CD14-positive monocyte (primary cell): ENCODE measurements around the gene CARD8. TPM values are rescaled to one million over a fixed set of nuclear protein-coding genes. Genes with fewer than 3 reads are reported as not detected.
"Not testable (repeated sequence)": the region's sequence is repeated elsewhere in the genome, so short reads cannot be mapped to it uniquely, and the experiment has no call there.

Experiments used
- DNase-seq, 3 donors: peaks; one replicate each; pipeline ENCODE4 v3.0.0-alpha.2; 2011 to 2022
- H2AFZ ChIP-seq: 2 replicates; pipeline ENCODE4 v1.6.0; 2012; ENCODE audit warnings: mild to moderate bottlenecking, low read depth, low read length, inconsistent platforms; ENCODE audit not compliant: insufficient read depth, poor library complexity, severe bottlenecking
- H3K27ac ChIP-seq, 2 donors: 1 replicate in 1 of 2; 2 replicates in 1 of 2; pipeline ENCODE4 v1.5.1; 2012 to 2013; ENCODE audit warnings: low read length in 2 of 2, control low read depth in 1 of 2, inconsistent platforms in 1 of 2, low read depth in 1 of 2, mild to moderate bottlenecking in 1 of 2
- H3K27me3 ChIP-seq, 2 donors: one replicate each; pipeline versions ENCODE4 v1.6.0 to v1.6.1; 2011 to 2013; ENCODE audit warnings: low read length in 2 of 2; ENCODE audit not compliant: control insufficient read depth in 2 of 2, insufficient read depth in 2 of 2
- H3K36me3 ChIP-seq, 2 donors: replicated peaks in 1 of 2; 1 replicate in 1 of 2; 2 replicates in 1 of 2; pipeline versions ENCODE4 v1.5.1 to v1.6.1; 2012 to 2013; ENCODE audit warnings: low read length in 2 of 2, control low read depth in 1 of 2, inconsistent platforms in 1 of 2, mild to moderate bottlenecking in 1 of 2; ENCODE audit not compliant: insufficient read depth in 2 of 2, control insufficient read depth in 1 of 2
- H3K4me1 ChIP-seq, 2 donors: 1 replicate in 1 of 2; 2 replicates in 1 of 2; pipeline versions ENCODE4 v1.5.1 to v1.6.1; 2012 to 2013; ENCODE audit warnings: low read length in 2 of 2, control low read depth in 1 of 2, inconsistent platforms in 1 of 2, mild to moderate bottlenecking in 1 of 2, moderate library complexity in 1 of 2; ENCODE audit not compliant: insufficient read depth in 2 of 2, control insufficient read depth in 1 of 2
- H3K4me2 ChIP-seq: replicated peaks from 2 replicates; pipeline ENCODE3; 2012; ENCODE audit warnings: low read length, moderate library complexity, mild to moderate bottlenecking; ENCODE audit not compliant: poor library complexity, severe bottlenecking; ENCODE audit errors: extremely low read depth
- H3K4me3 ChIP-seq, 3 experiments: fragments of 200-600 bp in 1 of 3; sonication (generic) in 1 of 3; replicated peaks in 1 of 3; 1 replicate in 2 of 3; 2 replicates in 1 of 3; pipeline ENCODE4 v1.5.1; 2011 to 2013; ENCODE audit warnings: low read length in 3 of 3, mild to moderate bottlenecking in 3 of 3, control low read depth in 2 of 3, low read depth in 2 of 3, inconsistent platforms in 1 of 3, moderate library complexity in 1 of 3
- H3K79me2 ChIP-seq: 2 replicates; pipeline ENCODE4 v1.6.0; 2012; ENCODE audit warnings: mild to moderate bottlenecking, control low read depth, inconsistent platforms, low read length, moderate library complexity; ENCODE audit not compliant: insufficient read depth
- H3K9ac ChIP-seq: 2 replicates; pipeline ENCODE4 v1.6.0; 2017; ENCODE audit warnings: low read length, mild to moderate bottlenecking; ENCODE audit not compliant: insufficient read depth, poor library complexity, severe bottlenecking
- H3K9me3 ChIP-seq, 2 donors: replicated peaks in 1 of 2; 1 replicate in 1 of 2; 2 replicates in 1 of 2; pipeline versions ENCODE4 v1.5.1 to v1.6.1; 2012 to 2013; ENCODE audit warnings: low read length in 2 of 2, control low read depth in 1 of 2; ENCODE audit not compliant: control insufficient read depth in 1 of 2, insufficient read depth in 1 of 2
- H4K20me1 ChIP-seq: 2 replicates; pipeline ENCODE4 v1.6.0; 2012; ENCODE audit warnings: mild to moderate bottlenecking, low read length, control low read depth, moderate library complexity; ENCODE audit not compliant: insufficient read depth
- H3K27ac Mint-ChIP-seq, 7 donors: one replicate each; pipeline ENCODE4 v1.8.0; 2020; ENCODE audit warnings: mild to moderate bottlenecking in 7 of 7, mixed read lengths in 7 of 7, moderate library complexity in 6 of 7, inconsistent platforms in 2 of 7
- H3K27me3 Mint-ChIP-seq, 3 donors: one replicate each; pipeline ENCODE4 v1.8.0; 2021 to 2022; ENCODE audit warnings: low read depth in 3 of 3, mild to moderate bottlenecking in 3 of 3, mixed read lengths in 3 of 3, moderate library complexity in 3 of 3, inconsistent platforms in 1 of 3
- H3K36me3 Mint-ChIP-seq, 2 donors: one replicate each; pipeline ENCODE4 v1.8.0; 2020; ENCODE audit warnings: mixed read lengths in 2 of 2, inconsistent platforms in 1 of 2, mild to moderate bottlenecking in 1 of 2
- H3K4me1 Mint-ChIP-seq: one replicate; pipeline ENCODE4 v1.8.0; 2020; ENCODE audit warnings: mild to moderate bottlenecking, mixed read lengths
- H3K4me3 Mint-ChIP-seq, 2 donors: one replicate each; pipeline ENCODE4 v1.8.0; 2020; ENCODE audit warnings: mild to moderate bottlenecking in 2 of 2, mixed read lengths in 2 of 2, moderate library complexity in 1 of 2
- H3K9me3 Mint-ChIP-seq, 7 donors: one replicate each; pipeline ENCODE4 v1.8.0; 2020 to 2022; ENCODE audit warnings: mixed read lengths in 7 of 7, mild to moderate bottlenecking in 6 of 7, moderate library complexity in 6 of 7, inconsistent platforms in 2 of 7
- CTCF ChIP-seq: fragments of 200-600 bp; IDR thresholded peaks from one replicate; pipeline ENCODE4 v1.8.0; 2022; ENCODE audit warnings: antibody characterized with exemption, mild to moderate bottlenecking
- WGBS: methylation state at CpG from one replicate; pipeline ENCODE4 v1.1.5; 2013; ENCODE audit warnings: missing lambda C conversion rate; ENCODE audit not compliant: insufficient coverage; 5-methylcytosine and 5-hydroxymethylcytosine counted together
- intact Hi-C, 2 donors: fragments of 100-400 bp; cut with micrococcal nuclease; formaldehyde crosslinking; loops; one replicate each; pipeline versions ENCODE4 v1.15.0 to v1.15.1; 2023
- polyA plus RNA-seq, 3 donors: library from polyadenylated mRNA; depleted of rRNA in 1 of 3; unstranded in 2 of 3; stranded (reverse) in 1 of 3; fragments of 300-500 nt in 2 of 3; fragments of >200 nt in 1 of 3; fragmentation: Illumina TruSeq in 2 of 3; gene quantifications; 1 replicate in 2 of 3; 2 replicates in 1 of 3; pipeline ENCODE4 v1.2.3, GENCODE V29; 2012 to 2021

CARD8 gene
- polyA plus RNA-seq, 3 donors, result 76.4 to 122 (median 90.9) TPM

DNA sequence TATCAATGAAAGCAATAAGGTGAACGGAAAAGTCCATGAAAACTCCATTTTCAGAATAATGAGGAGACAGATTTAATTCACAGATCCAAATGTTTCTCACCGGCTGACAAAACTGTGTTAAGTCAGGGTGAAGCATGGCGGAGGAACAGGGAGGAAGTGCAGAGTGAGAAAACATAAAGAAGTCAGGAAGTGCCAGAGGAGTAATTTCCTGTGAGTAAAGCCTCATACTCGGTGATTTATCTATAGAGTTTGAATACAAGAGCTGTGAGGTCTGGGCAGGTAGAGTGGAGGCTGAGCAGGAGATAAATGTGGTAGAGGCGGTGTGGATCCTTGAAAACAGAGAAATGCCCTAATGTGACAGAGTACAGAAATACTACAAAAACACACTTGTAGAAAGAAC, 11.4 kb downstream of the CARD8 start:
- Histone ChIP-seq H3K9me3 (no peaks in the 10 kb centered on the region), H3K4me1 (peaks cover 23 to 52% of the 10 kb centered on the region in 2 donors), H3K4me2 (peak overlapping the region; percentile 54), H3K9ac (peak overlapping the region; percentile 36), H3K79me2 (peaks cover 82% of the 10 kb centered on the region), H3K27ac (peak overlapping the region in 1 of 2 donors; percentile 84), H3K4me3 (peak overlapping the region in 2 of 3 experiments; percentile 35 to 61), H3K27me3 (no peaks in the 10 kb centered on the region), H3K36me3 (peaks cover 42 to 50% of the 10 kb centered on the region in 2 donors), H4K20me1 (peaks cover 19% of the 10 kb centered on the region), H2AFZ (peak overlapping the region; percentile 57)
- 0% methylated on average over 2 of the region's 5 CpGs for WGBS
- peaks cover 37% of the 10 kb centered on the region for H3K4me1 Mint-ChIP-seq
- no peak for TF ChIP-seq CTCF
- intact Hi-C loops, result no loop called here
- no peaks in the 10 kb centered on the region for H3K27me3 Mint-ChIP-seq
- DNase-seq, result peak; percentile 41 to 73 (median 67)
- H3K36me3 Mint-ChIP-seq, result peaks cover 45 to 50% of the 10 kb centered on the region in 2 donors
- H3K9me3 Mint-ChIP-seq, result no peaks in the 10 kb centered on the region
- peak overlapping the region; percentile 58 to 86 for H3K4me3 Mint-ChIP-seq
- H3K27ac Mint-ChIP-seq, result peak overlapping the region; percentile 80 to 95 (median 92)

DNA sequence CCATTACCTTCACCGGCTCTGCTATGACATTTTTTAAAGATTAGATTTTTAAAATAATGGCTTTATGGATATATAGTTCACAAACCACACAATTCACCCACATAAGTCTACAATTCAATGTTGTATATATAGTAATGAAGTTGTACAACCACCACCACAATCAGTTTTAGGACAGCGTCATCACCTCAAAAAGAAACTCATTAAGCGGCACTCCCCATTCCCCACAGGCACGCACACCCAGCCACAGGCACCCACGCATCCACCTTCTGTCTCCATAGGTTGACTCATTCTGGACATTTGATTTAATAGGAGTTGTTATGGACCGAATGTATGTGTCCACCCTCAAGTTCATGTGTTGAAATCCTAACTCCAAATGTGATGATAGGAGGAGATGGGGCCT, 13.9 kb downstream of the CARD8 start:
- peak overlapping the region in 4 of 7 donors; percentile 30 to 85 (median 58) for H3K27ac Mint-ChIP-seq
- H3K4me3 Mint-ChIP-seq, intact Hi-C loops, H3K4me3 ChIP-seq, H3K27me3 ChIP-seq, H2AFZ ChIP-seq, H3K27me3 Mint-ChIP-seq, H3K9ac ChIP-seq, DNase-seq, H3K9me3 ChIP-seq, H3K9me3 Mint-ChIP-seq, H3K4me2 ChIP-seq: not testable (repeated sequence)
- H3K36me3 Mint-ChIP-seq, result peaks cover 58 to 65% of the 10 kb centered on the region in 2 donors
- H3K4me1 Mint-ChIP-seq, result peaks cover 36% of the 10 kb centered on the region
- H3K27ac ChIP-seq, result peak overlapping the region in 1 of 2 donors; percentile 31
- WGBS, result 100% methylated on average over 1 of the region's 6 CpGs
- H4K20me1 ChIP-seq, result peaks cover 44% of the 10 kb centered on the region
- peaks cover 52 to 69% of the 10 kb centered on the region in 2 donors for H3K36me3 ChIP-seq
- H3K79me2 ChIP-seq, result peaks cover 72% of the 10 kb centered on the region
- peaks cover 12 to 35% of the 10 kb centered on the region in 2 donors for H3K4me1 ChIP-seq
